Measurements from ENCODE around the gene AGPAT4.

GRCh38 chr6:161302949-161303348 is 29.1 kb upstream of the AGPAT4 start:
- no peak for TF ChIP-seq CTCF (IDR thresholded peaks at IDR 0.05)
- TF ChIP-seq POLR2A (IDR thresholded peaks at IDR 0.05) = no peak
